Measurements from ENCODE around the gene OR52D1.

The OR52D1 gene

GRCh38 chr11:5514841-5515240 is 26.4 kb downstream of the OR52D1 start:
- DNase-seq (ENCODE audit: low spot score) = no peak

- no peak for DNase-seq (ENCODE audit: low spot score)
Measured at GRCh38 chr11:5516599-5516998, 28.1 kb downstream of the OR52D1 start, which contains the start of gene UBQLNL. UBQLNL (minus strand) TSS chr11:5516699; CDS start chr11:5516441, 258 bp downstream.

DNA sequence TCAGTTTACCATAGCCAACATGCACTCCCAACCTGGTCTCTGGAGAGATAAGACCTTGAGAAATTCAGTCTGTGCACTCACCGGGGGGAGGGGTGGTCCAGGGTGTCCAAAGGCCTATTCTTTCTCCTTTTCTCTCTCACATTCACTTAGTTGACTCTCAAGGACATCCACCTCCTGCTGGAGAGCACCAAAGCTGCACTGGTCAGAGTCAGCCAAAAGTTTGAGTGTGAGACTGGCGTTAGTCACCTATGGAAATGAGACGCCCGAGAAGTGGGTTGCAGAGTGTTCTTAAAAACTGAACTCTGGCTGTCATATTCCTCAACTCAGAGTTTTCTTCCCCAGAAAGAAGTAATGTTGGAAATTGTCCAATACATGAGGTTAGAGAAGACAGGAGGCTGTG is 33.1 kb downstream of the OR52D1 start:
- DNase-seq (ENCODE audit: low spot score) = no peak

DNA sequence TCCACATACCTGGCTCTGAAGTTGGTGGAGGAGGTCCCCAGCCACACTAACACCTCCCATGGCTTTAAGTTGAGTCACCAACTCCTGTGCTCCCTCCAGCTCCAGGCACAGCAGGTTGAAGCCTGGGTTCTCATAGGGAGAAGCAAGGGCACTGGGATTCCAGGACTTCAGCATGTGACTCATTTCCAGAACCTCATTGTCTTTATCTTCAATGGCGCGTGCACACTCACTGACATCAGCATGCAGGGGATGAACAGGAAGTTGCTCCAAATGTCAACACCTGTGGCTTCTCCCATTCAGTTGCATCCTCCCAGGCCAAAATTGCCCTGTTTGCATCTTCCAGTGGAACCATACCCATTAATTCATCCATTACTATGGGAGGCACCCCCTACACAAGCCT is 33.8 kb downstream of the OR52D1 start:
- no peak for DNase-seq (ENCODE audit: low spot score)

DNA sequence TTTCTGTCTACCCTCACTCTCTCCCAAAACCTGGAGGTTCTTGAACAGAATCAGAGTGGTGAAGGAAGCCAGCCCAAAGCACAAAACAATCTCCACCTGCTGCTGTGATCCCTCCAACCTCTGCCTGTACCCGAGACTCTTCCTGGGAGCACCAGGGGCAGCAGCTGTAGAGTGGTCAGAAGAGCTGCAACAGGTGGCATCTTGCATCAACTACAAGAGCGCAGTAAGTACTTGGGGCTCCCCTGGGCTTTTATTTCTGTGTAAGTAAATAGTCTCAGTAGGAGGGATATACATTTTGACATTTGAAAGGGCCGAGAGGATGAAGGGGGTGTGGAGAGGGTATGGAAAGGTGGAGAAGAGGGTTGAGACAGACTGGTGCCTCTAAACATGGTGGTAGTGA is 36.3 kb downstream of the OR52D1 start:
- DNase-seq (ENCODE audit: low spot score) = no peak

GRCh38 chr11:5527716-5528115 is 39.2 kb downstream of the OR52D1 start:
- DNase-seq (ENCODE audit: low spot score) = no peak

- no peak for DNase-seq (ENCODE audit: low spot score)
Measured at GRCh38 chr11:5528495-5528894, 40.0 kb downstream of the OR52D1 start.

DNA sequence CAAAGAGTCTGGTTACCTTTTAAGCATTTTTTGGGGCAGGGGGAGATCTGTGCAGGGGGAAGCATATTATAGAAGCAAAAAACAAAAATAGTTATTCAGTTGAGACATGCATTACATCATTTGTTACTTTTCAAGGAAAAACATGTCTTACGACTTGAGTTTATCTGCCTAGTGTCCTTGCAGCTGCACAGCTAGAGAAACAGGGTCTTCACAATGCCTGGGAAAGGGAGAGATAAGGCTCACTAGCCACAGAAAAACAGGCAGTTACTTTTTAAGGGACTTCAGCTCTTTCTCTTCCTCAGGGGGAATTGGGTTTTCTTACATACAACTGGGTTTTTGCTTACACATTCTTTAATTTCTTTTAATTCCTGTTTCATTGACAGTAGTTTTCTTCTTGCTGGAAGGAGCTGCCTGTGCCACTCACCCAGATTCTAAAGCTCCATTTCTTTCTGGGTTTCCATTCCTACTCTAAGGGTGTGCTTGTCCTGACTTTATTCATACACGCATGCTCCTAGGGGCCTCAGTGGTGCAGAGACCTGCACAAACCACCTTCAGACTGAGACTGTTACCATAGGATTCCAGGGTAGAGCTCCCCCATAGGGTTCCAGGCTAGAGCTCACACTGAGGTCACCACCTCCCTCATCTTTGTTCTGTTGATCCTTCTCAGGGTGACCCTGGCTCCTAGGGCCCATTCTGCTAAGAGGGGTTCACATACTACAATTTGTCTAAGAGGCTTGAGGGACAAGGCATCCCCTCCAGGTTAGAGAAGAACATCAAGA is 42.8 kb downstream of the OR52D1 start:
- no peak for DNase-seq (ENCODE audit: low spot score)

DNA sequence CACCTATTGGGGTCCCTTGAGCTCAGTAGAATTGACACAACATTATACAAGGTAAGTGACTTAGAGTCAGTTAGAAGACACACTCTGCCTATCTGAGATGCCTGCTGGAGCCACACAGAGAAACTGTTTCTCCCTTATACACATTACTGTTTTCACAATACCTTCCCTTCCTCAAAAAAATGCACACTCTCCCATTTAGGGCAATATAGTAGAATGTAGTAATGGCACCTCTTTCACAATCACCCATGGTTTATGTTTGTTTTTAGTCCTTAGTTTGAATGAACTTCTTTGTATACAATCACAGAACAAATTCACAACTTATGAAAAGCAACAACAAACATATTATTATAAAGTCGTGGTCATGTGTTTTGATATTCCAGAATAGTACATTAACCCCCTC is 45.6 kb downstream of the OR52D1 start:
- no peak for DNase-seq (ENCODE audit: low spot score)

DNA sequence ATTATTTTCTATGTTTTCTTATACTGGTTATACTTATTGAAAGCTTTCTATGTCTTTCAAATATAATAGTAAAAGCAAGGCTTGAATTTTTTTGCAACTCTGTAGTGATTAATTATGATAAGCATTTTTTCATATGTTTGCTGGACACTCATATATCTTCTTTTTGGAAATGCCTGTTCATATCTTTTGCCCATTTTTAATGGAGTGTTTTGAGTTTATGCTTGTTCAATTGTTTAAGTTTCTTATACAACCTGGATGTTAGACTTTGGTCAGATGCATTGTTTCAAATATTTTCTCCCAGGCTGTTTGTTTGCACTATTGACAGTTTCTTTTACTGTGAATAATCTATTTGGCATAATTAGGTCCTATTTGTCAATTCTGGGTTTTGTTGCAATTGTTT is 48.0 kb downstream of the OR52D1 start:
- no peak for DNase-seq (ENCODE audit: low spot score)
